ENCODE data around the gene PDIA5. TPM values are rescaled to one million over a fixed set of nuclear protein-coding genes. Genes with fewer than 3 reads are reported as not detected.

PDIA5 gene
- total and polyA plus RNA-seq, 9 donors, result 11.2 to 58.3 (median 24.3) TPM

GRCh38 chr3:123094516-123095313 is 27.9 kb downstream of the PDIA5 start:
- Histone ChIP-seq H3K36me3 (no peaks in the 10 kb centered on the region), H3K9me3 (no peaks in the 10 kb centered on the region), H3K4me3 (no peak overlapping the region), H3K27me3 (no peaks in the 10 kb centered on the region), H3K4me1 (ENCODE audit: insufficient read depth) (peaks cover 43% of the 10 kb centered on the region), H3K27ac (no peak overlapping the region)
- intact Hi-C loops (cut with DNase I), result no loop called here
- DNase-seq, result no peak
- TF ChIP-seq EP300 (IDR thresholded peaks at IDR 0.05) (no peak), CTCF (IDR thresholded peaks at IDR 0.05) (no peak), POLR2A (IDR thresholded peaks at IDR 0.05) (no peak)
- 83 to 88% (median 87%) methylated on average over 15 of the region's 15 CpGs for WGBS, 3 donors

DNA sequence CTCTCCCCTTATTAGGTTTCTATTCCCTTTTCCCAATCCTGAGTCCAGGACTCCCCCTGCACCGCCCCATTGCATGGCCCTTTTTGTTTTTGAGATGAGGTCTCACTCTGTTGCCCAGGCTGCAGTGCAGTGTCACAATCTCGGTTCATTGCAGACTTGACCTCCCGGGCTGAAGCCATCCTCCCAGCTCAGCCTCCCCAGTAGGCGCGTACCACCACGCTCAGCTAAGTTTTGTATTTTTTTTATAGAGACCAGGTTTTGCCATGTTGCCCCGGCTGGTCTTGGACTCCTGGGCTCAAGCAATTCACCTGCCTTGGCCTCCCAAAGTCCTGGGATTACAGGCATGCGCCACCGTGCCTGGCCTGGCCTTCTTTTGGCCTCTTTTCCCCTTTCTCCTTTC is 29.3 kb downstream of the PDIA5 start:
- Histone ChIP-seq H3K36me3 (no peaks in the 10 kb centered on the region), H3K9me3 (no peaks in the 10 kb centered on the region), H3K27me3 (no peaks in the 10 kb centered on the region), H3K4me1 (ENCODE audit: insufficient read depth) (peaks cover 34% of the 10 kb centered on the region), H3K27ac (peak overlapping the region in 1 of 2 donors; percentile 34), H3K4me3 (no peak overlapping the region)
- no peak for TF ChIP-seq POLR2A (IDR thresholded peaks at IDR 0.05)
- TF ChIP-seq CTCF (IDR thresholded peaks at IDR 0.05), result no peak
- TF ChIP-seq EP300 (IDR thresholded peaks at IDR 0.05), result no peak
- DNase-seq, result no peak
- intact Hi-C loops (cut with DNase I), result no loop called here
- 86 to 93% (median 92%) methylated on average over 9 of the region's 9 CpGs for WGBS, 3 donors

DNA sequence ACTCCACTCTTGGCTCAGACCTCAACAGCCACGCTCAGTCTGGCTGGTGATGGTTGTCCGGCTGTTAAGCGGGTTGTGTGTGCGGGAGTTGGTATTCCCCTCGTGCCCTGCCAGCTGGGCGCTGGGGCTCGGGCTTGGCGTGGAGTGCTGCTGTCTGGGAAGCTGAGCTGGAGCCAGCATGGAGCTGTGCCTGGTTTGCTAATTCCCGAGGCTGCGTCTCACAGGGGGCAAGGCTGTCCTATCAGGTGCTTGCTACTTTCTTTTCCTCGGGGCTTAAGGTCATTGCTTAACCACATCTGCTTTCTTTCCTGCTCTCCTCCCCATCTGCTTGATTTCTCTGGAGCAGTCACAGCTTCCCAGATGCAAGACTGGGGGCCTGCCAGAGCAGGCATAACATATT is 29.9 kb downstream of the PDIA5 start:
- Histone ChIP-seq H3K4me3 (no peak overlapping the region), H3K9me3 (no peaks in the 10 kb centered on the region), H3K27me3 (no peaks in the 10 kb centered on the region), H3K4me1 (ENCODE audit: insufficient read depth) (peaks cover 31% of the 10 kb centered on the region), H3K36me3 (no peaks in the 10 kb centered on the region), H3K27ac (peak overlapping the region in 1 of 2 donors; percentile 34)
- intact Hi-C loops (cut with DNase I), result no loop called here
- peak; percentile 59 to 81 (median 78) for DNase-seq
- 4 to 16% (median 6%) methylated on average over 11 of the region's 11 CpGs for WGBS, 3 donors
- TF ChIP-seq POLR2A (IDR thresholded peaks at IDR 0.05), result no peak
- no peak for TF ChIP-seq EP300 (IDR thresholded peaks at IDR 0.05)
- TF ChIP-seq CTCF (IDR thresholded peaks at IDR 0.05), result no peak

DNA sequence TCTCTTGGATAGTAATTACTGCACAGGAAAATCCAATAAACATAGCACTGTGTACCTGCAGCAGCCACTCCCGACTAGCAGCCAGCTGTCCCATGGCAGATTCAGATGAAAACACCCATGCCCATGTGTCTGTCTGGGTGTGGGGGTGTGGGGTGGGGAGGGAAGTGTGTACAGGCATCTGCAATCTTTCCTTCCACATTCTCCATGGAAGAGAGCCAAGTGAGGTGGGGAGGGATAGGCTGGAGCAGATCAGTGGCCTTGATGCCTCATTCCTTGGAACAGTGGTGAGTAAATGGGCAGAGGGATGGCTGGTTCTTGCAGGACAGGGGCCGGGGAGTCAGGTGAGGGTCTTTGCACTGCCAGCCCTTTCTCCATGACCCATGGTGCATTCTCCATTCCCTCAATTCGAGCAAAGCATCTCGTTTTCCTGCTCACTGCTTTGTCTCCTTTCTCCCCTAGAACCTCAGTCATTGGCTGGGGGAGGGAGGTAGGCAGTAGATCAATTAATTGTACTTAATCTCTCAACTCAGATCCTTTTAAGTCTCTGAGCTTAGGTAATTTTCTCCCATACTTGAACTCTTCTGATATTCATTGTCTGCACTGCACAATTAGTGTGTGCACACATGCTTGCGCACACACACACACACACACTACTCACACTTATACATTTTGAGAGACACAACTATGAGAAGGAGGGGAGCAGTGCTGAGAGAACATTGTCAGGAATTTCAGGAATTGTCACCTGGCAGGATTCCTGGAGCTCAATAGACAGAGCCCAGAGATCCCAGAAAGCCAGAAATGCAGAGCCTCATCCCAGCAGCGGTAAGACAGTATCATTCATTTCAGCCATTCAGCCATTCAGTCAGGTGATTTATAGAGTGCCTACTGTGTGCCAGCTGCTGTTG is 31.9 kb downstream of the PDIA5 start:
- WGBS, 3 donors, result 39 to 50% (median 46%) methylated on average over 6 of the region's 6 CpGs
- H3K27me3 ChIP-seq, result no peaks in the 10 kb centered on the region
- no peak overlapping the region for H3K4me3 ChIP-seq
- H3K9me3 ChIP-seq, result no peaks in the 10 kb centered on the region
- no peaks in the 10 kb centered on the region for H3K36me3 ChIP-seq
- TF ChIP-seq CTCF (IDR thresholded peaks at IDR 0.05), result no peak
- TF ChIP-seq EP300 (IDR thresholded peaks at IDR 0.05), result no peak
- TF ChIP-seq POLR2A (IDR thresholded peaks at IDR 0.05), result no peak
- no peak overlapping the region for H3K27ac ChIP-seq
- peaks cover 31% of the 10 kb centered on the region for H3K4me1 ChIP-seq (ENCODE audit: insufficient read depth)
- intact Hi-C loops (cut with DNase I), result no loop called here
- DNase-seq, result no peak
